ENCODE data around the gene BEND5.

- TF ChIP-seq CTCF (conservative IDR thresholded peaks at IDR 0.05; ENCODE audit: low read depth, low read length), result no peak
- no peak for TF ChIP-seq POLR2A (IDR thresholded peaks at IDR 0.05; ENCODE audit: low read depth, low read length)
- no peak for TF ChIP-seq FOS (IDR thresholded peaks at IDR 0.05; ENCODE audit: low read depth, low read length)
- no peak for TF ChIP-seq USF2 (IDR thresholded peaks at IDR 0.05; ENCODE audit: low read depth, low read length)
- no peak for TF ChIP-seq MAZ (IDR thresholded peaks at IDR 0.05; ENCODE audit: borderline replicate concordance, low read depth, low read length)
- TF ChIP-seq SMC3 (IDR thresholded peaks at IDR 0.05; ENCODE audit: low read depth, low read length), result no peak
- TF ChIP-seq RAD21 (IDR thresholded peaks at IDR 0.05; ENCODE audit: low read length), result no peak
- no peak for TF ChIP-seq MAFK (IDR thresholded peaks at IDR 0.05; ENCODE audit: low read depth, low read length)
- no peak for TF ChIP-seq NFE2L2 (IDR thresholded peaks at IDR 0.05; ENCODE audit: low read depth, low read length)
These were observed 16.3 kb upstream of the BEND5 start for GRCh38 chr1:48792961-48793360.
